ENCODE data around the gene COL20A1. TPM values are rescaled to one million over a fixed set of nuclear protein-coding genes. Genes with fewer than 3 reads are reported as not detected.

The COL20A1 gene
- total and polyA plus RNA-seq, 2 donors (not counting 1 experiment from before 2014, with no cell fraction given), result not detected

DNA sequence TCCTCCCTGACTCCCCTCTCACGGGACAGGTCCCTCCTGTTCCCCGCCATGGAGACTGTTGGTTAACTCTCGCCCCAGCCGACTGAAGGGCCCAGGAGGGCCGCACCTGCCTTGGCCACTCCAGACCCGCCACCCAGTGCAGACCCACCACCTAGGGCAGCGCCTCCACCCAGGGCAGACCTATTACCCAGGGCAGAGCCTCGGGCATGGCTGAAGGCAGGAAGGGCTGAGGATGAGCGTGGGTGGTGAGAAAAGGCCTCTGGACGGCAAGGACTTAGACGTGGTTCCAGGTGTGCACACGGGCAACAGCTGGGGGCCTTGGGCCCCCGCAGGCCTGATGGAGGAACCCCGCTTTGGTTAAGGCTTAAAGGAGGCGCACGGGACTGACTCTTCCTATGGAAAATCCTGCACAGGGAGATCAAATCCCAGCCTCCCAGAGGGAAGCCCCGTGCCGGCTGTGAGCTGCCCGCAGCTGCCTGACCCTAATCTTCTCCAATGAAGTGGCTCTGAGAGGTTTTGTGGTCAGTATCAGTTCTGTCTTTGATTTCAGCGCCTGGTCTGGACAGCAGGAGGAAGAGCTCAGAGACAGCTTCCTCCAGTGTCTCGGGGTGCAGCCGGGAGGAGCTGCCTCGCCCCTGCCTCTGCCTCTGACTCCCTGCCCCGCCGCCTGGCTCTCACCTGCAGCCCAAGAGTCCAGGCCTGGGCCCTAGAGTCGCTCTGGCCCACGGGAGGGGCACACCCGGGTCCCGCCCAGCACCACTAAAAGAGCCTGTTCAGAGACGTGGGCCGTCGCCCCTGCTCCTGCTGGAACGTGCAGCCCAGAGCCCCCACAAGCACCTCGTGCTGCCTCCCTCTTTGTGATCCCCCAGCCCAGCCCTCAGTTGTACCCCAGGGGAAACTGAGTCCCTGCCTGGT, 80.2 kb downstream of the COL20A1 start:
- Histone ChIP-seq H3K27me3 (ENCODE audit: control insufficient read depth, insufficient read depth, low read length) (no peaks in the 10 kb centered on the region), H3K27ac (ENCODE audit: insufficient read depth, low read length) (no peak overlapping the region), H3K4me2 (ENCODE audit: extremely low read depth, insufficient read depth, low read length) (no peak overlapping the region), H3K4me3 (replicated peaks in 1 of 4; ENCODE audit: control extremely low read depth in 1 of 4, insufficient read depth in 1 of 4, low read depth in 3 of 4, low read length in 4 of 4) (no peak overlapping the region), H3K9ac (ENCODE audit: insufficient read depth, low read length) (no peak overlapping the region), H3K79me2 (ENCODE audit: control insufficient read depth, insufficient read depth, low read length) (no peaks in the 10 kb centered on the region), H3K9me3 (ENCODE audit: control insufficient read depth, insufficient read depth, low read depth, low read length) (no peaks in the 10 kb centered on the region), H3K36me3 (ENCODE audit: control insufficient read depth, insufficient read depth, low read length) (no peaks in the 10 kb centered on the region), H2AFZ (ENCODE audit: low read length) (no peak overlapping the region), H4K20me1 (ENCODE audit: control insufficient read depth, extremely low read depth, insufficient read depth, low read length) (no peaks in the 10 kb centered on the region), H3K4me1 (ENCODE audit: control insufficient read depth, extremely low read depth, insufficient read depth, low read length) (no peaks in the 10 kb centered on the region)
- no peak for TF ChIP-seq EZH2 (IDR thresholded peaks at IDR 0.05; ENCODE audit: low read length, missing control alignments)
- TF ChIP-seq, protein P1, sequence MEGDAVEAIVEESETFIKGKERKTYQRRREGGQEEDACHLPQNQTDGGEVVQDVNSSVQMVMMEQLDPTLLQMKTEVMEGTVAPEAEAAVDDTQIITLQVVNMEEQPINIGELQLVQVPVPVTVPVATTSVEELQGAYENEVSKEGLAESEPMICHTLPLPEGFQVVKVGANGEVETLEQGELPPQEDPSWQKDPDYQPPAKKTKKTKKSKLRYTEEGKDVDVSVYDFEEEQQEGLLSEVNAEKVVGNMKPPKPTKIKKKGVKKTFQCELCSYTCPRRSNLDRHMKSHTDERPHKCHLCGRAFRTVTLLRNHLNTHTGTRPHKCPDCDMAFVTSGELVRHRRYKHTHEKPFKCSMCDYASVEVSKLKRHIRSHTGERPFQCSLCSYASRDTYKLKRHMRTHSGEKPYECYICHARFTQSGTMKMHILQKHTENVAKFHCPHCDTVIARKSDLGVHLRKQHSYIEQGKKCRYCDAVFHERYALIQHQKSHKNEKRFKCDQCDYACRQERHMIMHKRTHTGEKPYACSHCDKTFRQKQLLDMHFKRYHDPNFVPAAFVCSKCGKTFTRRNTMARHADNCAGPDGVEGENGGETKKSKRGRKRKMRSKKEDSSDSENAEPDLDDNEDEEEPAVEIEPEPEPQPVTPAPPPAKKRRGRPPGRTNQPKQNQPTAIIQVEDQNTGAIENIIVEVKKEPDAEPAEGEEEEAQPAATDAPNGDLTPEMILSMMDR (conservative IDR thresholded peaks at IDR 0.05 in 1 of 2, IDR thresholded peaks at IDR 0.05 in 1 of 2; ENCODE audit: low read depth in 1 of 2, low read length in 2 of 2), result no peak
- no peak for DNase-seq (ENCODE audit: low read depth in 2 of 2)

DNA sequence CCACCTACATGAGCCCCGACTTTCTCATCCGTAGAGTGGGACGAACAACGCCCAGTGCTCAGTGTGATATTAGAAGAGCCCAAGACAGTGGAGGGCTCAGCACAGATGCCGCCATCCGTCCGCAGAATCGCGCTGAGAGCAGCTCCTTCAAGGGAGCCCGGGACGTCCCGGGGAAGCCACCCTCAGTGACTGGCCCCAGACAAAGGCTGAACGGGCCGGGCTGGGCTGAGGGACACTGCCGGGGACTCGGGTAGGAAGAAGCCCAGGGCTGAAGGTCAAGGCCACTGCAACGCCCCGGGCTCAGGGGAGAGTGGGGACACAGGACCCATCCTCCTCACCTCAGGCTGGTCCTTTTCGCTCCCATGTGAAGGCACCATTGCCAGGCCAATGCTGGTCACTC, 81.0 kb downstream of the COL20A1 start:
- Histone ChIP-seq H3K9ac (ENCODE audit: insufficient read depth, low read length) (no peak overlapping the region), H3K27me3 (ENCODE audit: control insufficient read depth, insufficient read depth, low read length) (no peaks in the 10 kb centered on the region), H3K79me2 (ENCODE audit: control insufficient read depth, insufficient read depth, low read length) (no peaks in the 10 kb centered on the region), H3K9me3 (ENCODE audit: control insufficient read depth, insufficient read depth, low read depth, low read length) (no peaks in the 10 kb centered on the region), H3K4me1 (ENCODE audit: control insufficient read depth, extremely low read depth, insufficient read depth, low read length) (no peaks in the 10 kb centered on the region), H2AFZ (ENCODE audit: low read length) (no peak overlapping the region), H4K20me1 (ENCODE audit: control insufficient read depth, extremely low read depth, insufficient read depth, low read length) (no peaks in the 10 kb centered on the region), H3K4me2 (ENCODE audit: extremely low read depth, insufficient read depth, low read length) (no peak overlapping the region), H3K4me3 (replicated peaks in 1 of 4; ENCODE audit: control extremely low read depth in 1 of 4, insufficient read depth in 1 of 4, low read depth in 3 of 4, low read length in 4 of 4) (no peak overlapping the region), H3K27ac (ENCODE audit: insufficient read depth, low read length) (no peak overlapping the region), H3K36me3 (ENCODE audit: control insufficient read depth, insufficient read depth, low read length) (no peaks in the 10 kb centered on the region)
- TF ChIP-seq, protein P1 (conservative IDR thresholded peaks at IDR 0.05 in 1 of 2, IDR thresholded peaks at IDR 0.05 in 1 of 2; ENCODE audit: low read depth in 1 of 2, low read length in 2 of 2), result no peak
- TF ChIP-seq EZH2 (IDR thresholded peaks at IDR 0.05; ENCODE audit: low read length, missing control alignments), result no peak
- DNase-seq (ENCODE audit: low read depth in 2 of 2), result no peak

DNA sequence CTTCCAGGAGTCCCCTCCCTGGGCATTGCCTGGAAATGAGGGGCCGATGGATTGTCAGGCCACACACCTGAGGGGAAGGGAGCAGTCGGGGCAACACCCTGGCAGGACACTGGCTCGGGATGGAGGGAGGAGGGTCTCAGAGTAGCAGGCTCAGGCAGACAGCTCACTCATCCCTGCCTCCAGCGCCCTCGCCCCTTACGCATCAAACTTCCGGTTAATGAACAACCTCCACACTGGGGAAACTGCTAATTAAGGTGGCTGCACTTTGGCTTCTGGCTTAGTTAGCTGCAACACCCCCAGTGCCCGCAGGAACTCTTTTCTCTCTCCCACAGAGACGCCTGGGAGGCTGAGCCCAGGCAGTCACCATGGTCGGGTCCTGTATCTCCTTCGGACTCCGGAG, 81.5 kb downstream of the COL20A1 start:
- H3K4me3 ChIP-seq (replicated peaks in 1 of 4; ENCODE audit: control extremely low read depth in 1 of 4, insufficient read depth in 1 of 4, low read depth in 3 of 4, low read length in 4 of 4), result no peak overlapping the region
- H3K4me1 ChIP-seq (ENCODE audit: control insufficient read depth, extremely low read depth, insufficient read depth, low read length), result no peaks in the 10 kb centered on the region
- no peak for DNase-seq (ENCODE audit: low read depth in 2 of 2)
- no peak overlapping the region for H3K9ac ChIP-seq (ENCODE audit: insufficient read depth, low read length)
- H3K79me2 ChIP-seq (ENCODE audit: control insufficient read depth, insufficient read depth, low read length), result no peaks in the 10 kb centered on the region
- no peak overlapping the region for H3K4me2 ChIP-seq (ENCODE audit: extremely low read depth, insufficient read depth, low read length)
- TF ChIP-seq EZH2 (IDR thresholded peaks at IDR 0.05; ENCODE audit: low read length, missing control alignments), result no peak
- TF ChIP-seq, protein P1 (conservative IDR thresholded peaks at IDR 0.05 in 1 of 2, IDR thresholded peaks at IDR 0.05 in 1 of 2; ENCODE audit: low read depth in 1 of 2, low read length in 2 of 2), result no peak
- no peaks in the 10 kb centered on the region for H3K36me3 ChIP-seq (ENCODE audit: control insufficient read depth, insufficient read depth, low read length)
- no peak overlapping the region for H3K27ac ChIP-seq (ENCODE audit: insufficient read depth, low read length)
- no peaks in the 10 kb centered on the region for H4K20me1 ChIP-seq (ENCODE audit: control insufficient read depth, extremely low read depth, insufficient read depth, low read length)
- no peaks in the 10 kb centered on the region for H3K27me3 ChIP-seq (ENCODE audit: control insufficient read depth, insufficient read depth, low read length)
- no peak overlapping the region for H2AFZ ChIP-seq (ENCODE audit: low read length)
- H3K9me3 ChIP-seq (ENCODE audit: control insufficient read depth, insufficient read depth, low read depth, low read length), result no peaks in the 10 kb centered on the region

Measured in fibroblast of lung (primary cell).